H1 (cell line): ENCODE results near the gene RFX6. TPM values are rescaled to one million over a fixed set of nuclear protein-coding genes. Genes with fewer than 3 reads are reported as not detected.

Experiments used
- ATF3 ChIP-seq: IDR thresholded peaks from 2 replicates; pipeline ENCODE4 v1.6.1; 2011; ENCODE audit warnings: low read depth, mild to moderate bottlenecking, low read length; ENCODE audit not compliant: insufficient read depth
- HDAC6 ChIP-seq: IDR thresholded peaks from one replicate; pipeline ENCODE4 v1.7.1; 2012; ENCODE audit warnings: low read depth, mild to moderate bottlenecking, inconsistent platforms, low read length, moderate library complexity
- POLR2AphosphoS5 ChIP-seq: IDR thresholded peaks from 2 replicates; pipeline ENCODE4 v1.6.1; 2011; ENCODE audit warnings: low read depth, low read length
- RFX5 ChIP-seq: IDR thresholded peaks from 2 replicates; pipeline ENCODE4 v1.6.1; 2011; ENCODE audit warnings: low read depth, low read length, improper control_type of control experiment, borderline replicate concordance
- YY1 ChIP-seq: IDR thresholded peaks from 2 replicates; pipeline ENCODE4 v1.6.1; 2011; ENCODE audit warnings: low read depth, mild to moderate bottlenecking, low read length
- polyA plus RNA-seq, 7 experiments: library from polyadenylated mRNA; depleted of rRNA in 3 of 7; stranded (reverse) in 5 of 7; unstranded in 2 of 7; fragments of >200 nt in 5 of 7; fragments of 200-250 nt in 2 of 7; gene quantifications; 1 replicate in 5 of 7; 2 replicates in 1 of 7; 4 replicates in 1 of 7; pipeline versions ENCODE4 v1.2.1 to v1.2.3, GENCODE V29; 2011 to 2013; ENCODE audit warnings: missing spikeins in 2 of 7, mixed read lengths in 2 of 7
- total RNA-seq: library from RNA; stranded (reverse); fragmentation: NEBNext Ultra II Directional; extraction: Animal tissue kit (Norgen Biotek cat#: 25700); gene quantifications from 2 replicates; pipeline ENCODE4 v1.2.1, GENCODE V29; 2021
- TF ChIP-seq, protein P1 (sequence below): fragments of 300-600 bp; sonication (generic); IDR thresholded peaks from 2 replicates; pipeline ENCODE4 v1.7.1; 2012; ENCODE audit warnings: low read length, moderate library complexity, mild to moderate bottlenecking, inconsistent platforms; ENCODE audit not compliant: insufficient replicate concordance
- TF ChIP-seq, protein P2 (sequence below), 3 experiments: IDR thresholded peaks; 1 replicate in 2 of 3; 2 replicates in 1 of 3; pipeline versions ENCODE4 v1.5.1 to v1.6.1; 2011; ENCODE audit warnings: low read length in 3 of 3, mild to moderate bottlenecking in 3 of 3, inconsistent platforms in 2 of 3, low read depth in 1 of 3, moderate library complexity in 1 of 3; ENCODE audit not compliant: insufficient read depth in 1 of 3; ENCODE audit errors: control extremely low read depth in 1 of 3

Gene RFX6
- total and polyA plus RNA-seq, 2 of the 8 experiments (the other 6 are each of a cell fraction or from before 2014, with no cell fraction given): not detected

- TF ChIP-seq, protein P1, sequence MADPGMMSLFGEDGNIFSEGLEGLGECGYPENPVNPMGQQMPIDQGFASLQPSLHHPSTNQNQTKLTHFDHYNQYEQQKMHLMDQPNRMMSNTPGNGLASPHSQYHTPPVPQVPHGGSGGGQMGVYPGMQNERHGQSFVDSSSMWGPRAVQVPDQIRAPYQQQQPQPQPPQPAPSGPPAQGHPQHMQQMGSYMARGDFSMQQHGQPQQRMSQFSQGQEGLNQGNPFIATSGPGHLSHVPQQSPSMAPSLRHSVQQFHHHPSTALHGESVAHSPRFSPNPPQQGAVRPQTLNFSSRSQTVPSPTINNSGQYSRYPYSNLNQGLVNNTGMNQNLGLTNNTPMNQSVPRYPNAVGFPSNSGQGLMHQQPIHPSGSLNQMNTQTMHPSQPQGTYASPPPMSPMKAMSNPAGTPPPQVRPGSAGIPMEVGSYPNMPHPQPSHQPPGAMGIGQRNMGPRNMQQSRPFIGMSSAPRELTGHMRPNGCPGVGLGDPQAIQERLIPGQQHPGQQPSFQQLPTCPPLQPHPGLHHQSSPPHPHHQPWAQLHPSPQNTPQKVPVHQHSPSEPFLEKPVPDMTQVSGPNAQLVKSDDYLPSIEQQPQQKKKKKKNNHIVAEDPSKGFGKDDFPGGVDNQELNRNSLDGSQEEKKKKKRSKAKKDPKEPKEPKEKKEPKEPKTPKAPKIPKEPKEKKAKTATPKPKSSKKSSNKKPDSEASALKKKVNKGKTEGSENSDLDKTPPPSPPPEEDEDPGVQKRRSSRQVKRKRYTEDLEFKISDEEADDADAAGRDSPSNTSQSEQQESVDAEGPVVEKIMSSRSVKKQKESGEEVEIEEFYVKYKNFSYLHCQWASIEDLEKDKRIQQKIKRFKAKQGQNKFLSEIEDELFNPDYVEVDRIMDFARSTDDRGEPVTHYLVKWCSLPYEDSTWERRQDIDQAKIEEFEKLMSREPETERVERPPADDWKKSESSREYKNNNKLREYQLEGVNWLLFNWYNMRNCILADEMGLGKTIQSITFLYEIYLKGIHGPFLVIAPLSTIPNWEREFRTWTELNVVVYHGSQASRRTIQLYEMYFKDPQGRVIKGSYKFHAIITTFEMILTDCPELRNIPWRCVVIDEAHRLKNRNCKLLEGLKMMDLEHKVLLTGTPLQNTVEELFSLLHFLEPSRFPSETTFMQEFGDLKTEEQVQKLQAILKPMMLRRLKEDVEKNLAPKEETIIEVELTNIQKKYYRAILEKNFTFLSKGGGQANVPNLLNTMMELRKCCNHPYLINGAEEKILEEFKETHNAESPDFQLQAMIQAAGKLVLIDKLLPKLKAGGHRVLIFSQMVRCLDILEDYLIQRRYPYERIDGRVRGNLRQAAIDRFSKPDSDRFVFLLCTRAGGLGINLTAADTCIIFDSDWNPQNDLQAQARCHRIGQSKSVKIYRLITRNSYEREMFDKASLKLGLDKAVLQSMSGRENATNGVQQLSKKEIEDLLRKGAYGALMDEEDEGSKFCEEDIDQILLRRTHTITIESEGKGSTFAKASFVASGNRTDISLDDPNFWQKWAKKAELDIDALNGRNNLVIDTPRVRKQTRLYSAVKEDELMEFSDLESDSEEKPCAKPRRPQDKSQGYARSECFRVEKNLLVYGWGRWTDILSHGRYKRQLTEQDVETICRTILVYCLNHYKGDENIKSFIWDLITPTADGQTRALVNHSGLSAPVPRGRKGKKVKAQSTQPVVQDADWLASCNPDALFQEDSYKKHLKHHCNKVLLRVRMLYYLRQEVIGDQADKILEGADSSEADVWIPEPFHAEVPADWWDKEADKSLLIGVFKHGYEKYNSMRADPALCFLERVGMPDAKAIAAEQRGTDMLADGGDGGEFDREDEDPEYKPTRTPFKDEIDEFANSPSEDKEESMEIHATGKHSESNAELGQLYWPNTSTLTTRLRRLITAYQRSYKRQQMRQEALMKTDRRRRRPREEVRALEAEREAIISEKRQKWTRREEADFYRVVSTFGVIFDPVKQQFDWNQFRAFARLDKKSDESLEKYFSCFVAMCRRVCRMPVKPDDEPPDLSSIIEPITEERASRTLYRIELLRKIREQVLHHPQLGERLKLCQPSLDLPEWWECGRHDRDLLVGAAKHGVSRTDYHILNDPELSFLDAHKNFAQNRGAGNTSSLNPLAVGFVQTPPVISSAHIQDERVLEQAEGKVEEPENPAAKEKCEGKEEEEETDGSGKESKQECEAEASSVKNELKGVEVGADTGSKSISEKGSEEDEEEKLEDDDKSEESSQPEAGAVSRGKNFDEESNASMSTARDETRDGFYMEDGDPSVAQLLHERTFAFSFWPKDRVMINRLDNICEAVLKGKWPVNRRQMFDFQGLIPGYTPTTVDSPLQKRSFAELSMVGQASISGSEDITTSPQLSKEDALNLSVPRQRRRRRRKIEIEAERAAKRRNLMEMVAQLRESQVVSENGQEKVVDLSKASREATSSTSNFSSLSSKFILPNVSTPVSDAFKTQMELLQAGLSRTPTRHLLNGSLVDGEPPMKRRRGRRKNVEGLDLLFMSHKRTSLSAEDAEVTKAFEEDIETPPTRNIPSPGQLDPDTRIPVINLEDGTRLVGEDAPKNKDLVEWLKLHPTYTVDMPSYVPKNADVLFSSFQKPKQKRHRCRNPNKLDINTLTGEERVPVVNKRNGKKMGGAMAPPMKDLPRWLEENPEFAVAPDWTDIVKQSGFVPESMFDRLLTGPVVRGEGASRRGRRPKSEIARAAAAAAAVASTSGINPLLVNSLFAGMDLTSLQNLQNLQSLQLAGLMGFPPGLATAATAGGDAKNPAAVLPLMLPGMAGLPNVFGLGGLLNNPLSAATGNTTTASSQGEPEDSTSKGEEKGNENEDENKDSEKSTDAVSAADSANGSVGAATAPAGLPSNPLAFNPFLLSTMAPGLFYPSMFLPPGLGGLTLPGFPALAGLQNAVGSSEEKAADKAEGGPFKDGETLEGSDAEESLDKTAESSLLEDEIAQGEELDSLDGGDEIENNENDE: no peak
- TF ChIP-seq HDAC6: no peak
- TF ChIP-seq, protein P2, sequence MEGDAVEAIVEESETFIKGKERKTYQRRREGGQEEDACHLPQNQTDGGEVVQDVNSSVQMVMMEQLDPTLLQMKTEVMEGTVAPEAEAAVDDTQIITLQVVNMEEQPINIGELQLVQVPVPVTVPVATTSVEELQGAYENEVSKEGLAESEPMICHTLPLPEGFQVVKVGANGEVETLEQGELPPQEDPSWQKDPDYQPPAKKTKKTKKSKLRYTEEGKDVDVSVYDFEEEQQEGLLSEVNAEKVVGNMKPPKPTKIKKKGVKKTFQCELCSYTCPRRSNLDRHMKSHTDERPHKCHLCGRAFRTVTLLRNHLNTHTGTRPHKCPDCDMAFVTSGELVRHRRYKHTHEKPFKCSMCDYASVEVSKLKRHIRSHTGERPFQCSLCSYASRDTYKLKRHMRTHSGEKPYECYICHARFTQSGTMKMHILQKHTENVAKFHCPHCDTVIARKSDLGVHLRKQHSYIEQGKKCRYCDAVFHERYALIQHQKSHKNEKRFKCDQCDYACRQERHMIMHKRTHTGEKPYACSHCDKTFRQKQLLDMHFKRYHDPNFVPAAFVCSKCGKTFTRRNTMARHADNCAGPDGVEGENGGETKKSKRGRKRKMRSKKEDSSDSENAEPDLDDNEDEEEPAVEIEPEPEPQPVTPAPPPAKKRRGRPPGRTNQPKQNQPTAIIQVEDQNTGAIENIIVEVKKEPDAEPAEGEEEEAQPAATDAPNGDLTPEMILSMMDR (IDR thresholded peaks at IDR 0.05; ENCODE audit: control extremely low read depth in 1 of 3, insufficient read depth in 1 of 3, low read depth in 1 of 3, low read length in 3 of 3): no peak
- TF ChIP-seq YY1: no peak
- TF ChIP-seq ATF3: no peak
- TF ChIP-seq POLR2AphosphoS5: no peak
- no peak for TF ChIP-seq RFX5
Measured at GRCh38 chr6:116974526-116975316, 97.7 kb downstream of the RFX6 start (continued).
